GM19372 (cell line): ENCODE measurements around the gene PDE7B.

Experiments
- ATAC-seq: cut with Tn5 transposase; IDR thresholded peaks from one replicate; pipeline ENCODE4 v1.9.1; 2021; ENCODE audit warnings: mild to moderate bottlenecking, low read depth, moderate library complexity; ENCODE audit not compliant: unreplicated experiment

PDE7B gene

GRCh38 chr6:136169394-136170148, 318.1 kb downstream of the PDE7B start:
- ATAC-seq = no peak

GRCh38 chr6:136171231-136171630, 319.7 kb downstream of the PDE7B start:
- no peak for ATAC-seq

GRCh38 chr6:136173519-136174507, 322.3 kb downstream of the PDE7B start:
- ATAC-seq = no peak

GRCh38 chr6:136174510-136174909, 323.0 kb downstream of the PDE7B start:
- no peak for ATAC-seq

GRCh38 chr6:136175873-136176272, 324.4 kb downstream of the PDE7B start:
- no peak for ATAC-seq

GRCh38 chr6:136178749-136179148, 327.2 kb downstream of the PDE7B start:
- ATAC-seq = no peak

GRCh38 chr6:136180704-136181511, 329.4 kb downstream of the PDE7B start:
- no peak for ATAC-seq

- ATAC-seq = no peak
Measured at GRCh38 chr6:136181512-136181833, 330.0 kb downstream of the PDE7B start.

GRCh38 chr6:136181861-136182260, 330.4 kb downstream of the PDE7B start:
- no peak for ATAC-seq

- no peak for ATAC-seq
Measured at GRCh38 chr6:136184738-136185137, 333.2 kb downstream of the PDE7B start.

- ATAC-seq = no peak
Measured at GRCh38 chr6:136186363-136186762, 334.9 kb downstream of the PDE7B start.

GRCh38 chr6:136188486-136188885, 337.0 kb downstream of the PDE7B start:
- ATAC-seq = no peak

- no peak for ATAC-seq
Measured at GRCh38 chr6:136189104-136189503, 337.6 kb downstream of the PDE7B start.

- no peak for ATAC-seq
Measured at GRCh38 chr6:136191606-136192312, 340.3 kb downstream of the PDE7B start.

GRCh38 chr6:136192902-136193301, 341.4 kb downstream of the PDE7B start:
- no peak for ATAC-seq

GRCh38 chr6:136201732-136202131, 350.2 kb downstream of the PDE7B start:
- no peak for ATAC-seq

GRCh38 chr6:136208783-136209182, 357.3 kb downstream of the PDE7B start:
- no peak for ATAC-seq

GRCh38 chr6:136209496-136209895, 358.0 kb downstream of the PDE7B start:
- no peak for ATAC-seq

GRCh38 chr6:136210398-136211165, 359.1 kb downstream of the PDE7B start:
- ATAC-seq = no peak
